Stimulated activated CD4-positive, alpha-beta T cell treated with anti-CD3 and anti-CD28 coated beads, Interleukin-2, amount 100 ng/mL, for 48 hours (primary cell): Measurements from ENCODE around the gene HIPK2.
"Not testable (repeated sequence)": the region's sequence is repeated elsewhere in the genome, so short reads cannot be mapped to it uniquely, and the experiment has no call there.

Source experiments
- DNase-seq, 2 donors: peaks; one replicate each; pipeline ENCODE4 v3.0.0-alpha.2; 2020

Gene HIPK2

DNA sequence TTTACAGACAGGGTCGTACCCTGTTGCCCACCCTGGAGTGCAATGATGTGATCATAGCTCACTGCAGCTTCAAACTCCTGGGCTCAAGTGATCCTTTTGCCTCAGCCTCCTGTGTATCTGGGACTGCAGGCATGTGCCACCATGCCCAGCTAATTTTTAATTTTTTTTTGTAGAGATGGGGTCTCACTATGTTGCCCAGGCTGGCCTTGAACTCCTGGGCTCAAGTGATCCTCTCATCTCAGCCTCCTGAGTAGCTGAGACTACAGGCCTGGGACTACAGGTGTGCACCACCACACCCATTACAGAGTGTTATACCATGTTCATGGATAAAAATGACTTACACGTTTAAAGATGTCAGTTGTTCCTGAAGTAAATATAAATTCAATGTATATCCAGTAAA is 166.2 kb downstream of the HIPK2 start:
- DNase-seq: not testable (repeated sequence)

- no peak for DNase-seq
These were observed 167.2 kb downstream of the HIPK2 start for GRCh38 chr7:139610595-139610994.

DNA sequence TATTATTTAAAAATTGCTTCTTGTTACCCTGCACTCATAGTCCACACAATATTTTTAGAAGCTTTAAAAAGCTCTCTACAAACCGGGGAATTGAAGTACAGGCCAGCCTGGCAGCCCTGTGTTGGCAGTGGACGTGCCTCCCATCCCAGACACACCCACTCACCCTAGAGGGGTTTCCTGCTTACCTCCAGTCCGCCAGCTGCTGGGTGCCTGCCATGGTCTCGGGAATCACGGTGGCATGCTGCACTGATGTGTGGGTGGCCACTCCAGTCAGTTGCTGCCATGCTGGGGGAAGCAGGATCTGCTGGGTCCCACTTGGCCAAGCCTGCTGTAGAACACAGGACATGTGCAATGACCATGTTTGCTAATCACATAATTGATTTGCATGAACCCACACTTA is 173.9 kb downstream of the HIPK2 start:
- DNase-seq: no peak

DNA sequence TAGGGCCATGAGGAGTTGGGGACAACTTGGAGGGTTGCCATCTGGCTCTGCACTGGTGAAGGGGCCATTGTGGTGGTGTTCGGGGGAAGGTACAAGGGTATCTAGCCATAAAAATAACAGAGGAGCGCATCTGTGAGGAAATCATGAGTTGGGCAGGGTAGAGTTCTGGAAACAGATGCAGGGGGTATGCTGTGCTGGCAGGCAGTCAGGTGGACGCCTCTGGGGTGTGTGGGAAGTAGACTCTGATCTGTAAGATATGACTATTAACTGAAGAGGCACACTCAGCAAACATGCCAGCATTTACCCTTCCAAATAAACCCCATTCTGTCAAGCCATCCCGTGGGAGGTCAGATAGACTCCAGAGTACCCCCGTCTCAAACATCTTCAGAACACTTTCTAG is 174.5 kb downstream of the HIPK2 start:
- DNase-seq: no peak

- DNase-seq: no peak
These were observed 175.6 kb downstream of the HIPK2 start for GRCh38 chr7:139602143-139602722.

- DNase-seq: no peak
These were observed 176.6 kb downstream of the HIPK2 start for GRCh38 chr7:139601176-139601575.

GRCh38 chr7:139600306-139600705 is 177.5 kb downstream of the HIPK2 start:
- DNase-seq: no peak

- DNase-seq: no peak
These were observed 179.2 kb downstream of the HIPK2 start for GRCh38 chr7:139598642-139599041.

GRCh38 chr7:139597028-139597427 is 180.8 kb downstream of the HIPK2 start:
- DNase-seq: no peak

DNA sequence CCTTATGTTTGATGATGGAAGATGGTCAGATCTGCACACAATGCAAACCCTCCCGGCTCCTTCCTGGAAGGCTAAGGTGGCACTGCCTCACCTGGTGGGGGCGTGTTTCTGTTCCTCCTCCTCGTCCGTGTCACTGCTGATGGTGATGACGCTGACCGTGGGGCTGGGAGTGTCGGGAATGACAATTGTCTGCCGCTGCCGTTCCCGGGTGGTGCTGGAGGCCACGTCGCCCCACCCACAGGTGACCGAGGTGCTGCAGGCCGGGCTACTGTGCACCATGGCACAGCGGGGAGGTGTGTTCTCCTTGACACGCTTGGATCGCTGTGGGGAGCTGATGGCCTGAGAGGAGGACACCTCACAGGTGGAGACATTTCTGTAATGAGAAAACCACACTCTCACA is 181.2 kb downstream of the HIPK2 start:
- DNase-seq: no peak

DNA sequence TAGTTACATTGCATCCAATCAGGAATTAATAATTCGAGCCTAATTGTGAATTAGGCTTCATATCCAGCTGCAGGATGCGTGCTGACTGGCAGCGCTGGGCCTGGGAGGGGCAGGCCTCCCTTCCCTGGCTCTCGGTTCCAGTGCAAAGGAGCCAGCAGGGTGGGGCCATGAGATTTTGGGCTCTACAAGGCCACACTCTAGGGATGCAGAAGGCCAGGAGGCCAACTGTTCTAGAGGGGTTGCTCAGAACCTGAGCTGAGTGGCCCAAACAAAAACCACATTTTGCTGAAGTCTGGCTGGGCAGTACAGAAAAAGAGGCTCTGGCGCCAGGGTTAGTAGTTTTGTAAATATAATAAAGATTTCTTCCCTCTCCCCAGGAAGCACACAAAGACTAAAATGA is 182.0 kb downstream of the HIPK2 start:
- no peak for DNase-seq

DNA sequence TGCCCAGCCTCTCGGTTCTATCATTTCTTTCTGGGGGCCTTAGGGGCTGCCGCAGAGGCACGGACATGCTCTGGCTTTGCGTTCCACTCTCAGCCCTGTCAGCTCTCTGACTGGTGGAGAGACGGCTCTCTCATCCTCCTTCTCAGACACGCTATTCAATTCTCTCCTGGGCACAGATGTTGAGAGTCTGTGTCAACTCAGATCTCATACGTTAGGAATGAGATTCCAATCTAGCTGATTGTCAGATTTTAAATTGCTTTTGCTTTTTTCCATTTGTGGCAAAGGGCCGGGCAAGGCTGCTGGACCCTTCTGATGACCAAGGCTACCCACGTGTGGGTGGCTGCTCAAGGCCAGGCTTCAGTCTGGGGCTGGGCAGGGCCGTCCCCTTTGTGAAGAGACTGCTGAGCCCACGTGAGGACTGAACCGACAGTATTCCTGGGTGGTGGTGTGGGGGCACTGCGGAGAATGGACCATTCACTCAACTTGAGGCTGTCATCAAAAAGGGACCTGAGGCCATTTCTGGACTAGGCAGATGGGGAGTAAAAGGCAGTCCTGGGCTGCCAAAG is 182.8 kb downstream of the HIPK2 start:
- DNase-seq: no peak

DNA sequence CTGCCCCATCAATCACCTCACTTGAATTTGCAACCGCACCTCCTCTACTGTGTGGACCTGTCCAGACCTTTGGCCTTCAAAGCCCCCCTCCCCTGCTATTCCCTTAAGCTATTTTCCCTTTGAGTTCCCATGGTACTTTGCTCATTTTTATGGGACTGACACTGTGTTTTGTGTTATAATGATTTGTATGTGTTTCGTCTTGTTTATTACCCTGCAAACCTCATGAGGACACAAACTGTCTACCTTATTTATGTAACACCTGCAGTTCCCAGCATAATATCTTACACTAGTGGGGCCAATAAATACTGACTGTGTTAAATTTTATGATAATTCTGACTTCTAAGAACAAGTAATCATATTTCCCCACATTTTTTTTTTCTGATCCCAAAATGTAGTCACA is 183.7 kb downstream of the HIPK2 start:
- no peak for DNase-seq

DNA sequence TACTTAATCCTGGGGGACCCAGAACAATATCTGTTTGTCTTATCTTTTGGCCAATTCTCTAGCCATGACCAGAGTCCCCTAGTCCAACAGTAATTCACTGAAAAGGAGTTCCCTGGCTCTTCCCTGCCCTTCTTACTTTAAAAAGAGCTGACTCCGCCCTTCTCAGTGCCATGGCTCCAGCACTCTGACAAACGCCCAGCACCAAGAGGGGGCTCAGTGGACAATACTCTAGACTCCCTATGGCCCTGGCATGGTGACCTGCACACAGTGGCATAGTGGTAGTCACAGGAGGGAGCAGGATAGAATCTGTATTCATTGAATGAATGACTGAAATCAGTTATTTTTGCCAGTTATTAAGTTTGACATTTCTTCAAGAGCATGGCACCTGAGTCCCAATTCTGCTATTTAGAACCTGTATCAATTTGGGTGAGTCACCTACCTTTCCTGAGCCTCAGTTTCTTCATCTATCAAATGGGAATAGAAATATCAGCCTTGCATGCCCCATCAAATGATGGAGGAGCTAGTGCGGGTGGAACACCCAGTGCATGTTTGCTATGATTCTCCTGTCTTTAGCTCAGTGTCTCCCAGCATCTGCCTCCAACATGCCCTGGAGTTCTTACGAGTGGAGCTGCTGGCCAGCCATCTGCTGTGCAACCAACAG is 184.9 kb downstream of the HIPK2 start:
- no peak for DNase-seq

DNA sequence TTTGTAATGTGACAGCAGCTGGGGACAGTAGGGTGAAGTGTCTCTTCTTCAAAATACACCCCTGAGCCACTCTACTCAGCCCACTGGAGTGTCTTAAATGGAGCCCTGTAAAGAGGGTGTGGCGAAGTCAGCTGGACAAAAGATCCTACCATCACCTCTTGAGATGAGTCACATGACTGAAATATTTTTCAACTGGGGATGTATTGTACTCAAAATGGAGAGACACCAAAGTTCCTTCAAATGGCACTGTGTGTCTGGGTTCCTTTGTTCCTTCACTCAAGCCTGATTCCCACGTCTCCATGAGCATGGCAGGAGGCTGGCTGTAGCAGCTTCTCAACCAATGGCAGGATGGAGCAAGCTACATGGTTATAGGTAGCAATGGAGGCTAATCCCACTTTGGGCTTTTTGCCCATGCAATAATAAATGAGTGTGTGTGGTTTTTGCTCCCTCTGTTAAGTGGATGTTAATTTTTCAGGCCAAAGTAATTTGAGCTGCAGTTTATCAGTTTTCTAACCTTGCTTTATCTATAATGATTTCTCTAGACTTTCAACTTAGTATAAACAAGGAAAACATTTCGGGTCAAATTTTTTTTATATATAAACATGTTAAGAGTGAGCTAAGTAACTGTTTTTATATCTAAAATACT is 186.1 kb downstream of the HIPK2 start:
- DNase-seq: no peak

GRCh38 chr7:139589474-139589873 is 188.3 kb downstream of the HIPK2 start:
- no peak for DNase-seq

DNA sequence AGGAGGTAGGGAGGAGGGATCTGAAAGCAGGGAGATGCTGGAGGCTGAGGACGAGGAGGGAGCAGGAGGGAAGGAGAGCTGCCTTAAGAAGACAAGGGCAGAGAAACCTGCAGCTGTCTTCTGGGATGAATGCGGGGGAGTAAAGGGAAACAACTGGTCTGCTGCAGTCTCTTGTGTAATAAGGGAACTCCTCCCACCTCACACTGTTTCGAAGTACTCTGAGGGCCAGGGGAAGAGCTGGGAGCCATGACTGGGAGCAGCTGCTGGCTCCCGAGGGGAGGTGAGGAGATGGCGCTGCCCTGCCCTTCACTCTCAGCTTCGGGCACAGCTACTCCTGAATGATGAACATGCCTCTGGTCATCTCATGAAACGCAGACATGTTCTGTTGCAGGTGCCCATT is 189.2 kb downstream of the HIPK2 start:
- DNase-seq: no peak

- DNase-seq: no peak
These were observed 190.3 kb downstream of the HIPK2 start for GRCh38 chr7:139587535-139587934.

DNA sequence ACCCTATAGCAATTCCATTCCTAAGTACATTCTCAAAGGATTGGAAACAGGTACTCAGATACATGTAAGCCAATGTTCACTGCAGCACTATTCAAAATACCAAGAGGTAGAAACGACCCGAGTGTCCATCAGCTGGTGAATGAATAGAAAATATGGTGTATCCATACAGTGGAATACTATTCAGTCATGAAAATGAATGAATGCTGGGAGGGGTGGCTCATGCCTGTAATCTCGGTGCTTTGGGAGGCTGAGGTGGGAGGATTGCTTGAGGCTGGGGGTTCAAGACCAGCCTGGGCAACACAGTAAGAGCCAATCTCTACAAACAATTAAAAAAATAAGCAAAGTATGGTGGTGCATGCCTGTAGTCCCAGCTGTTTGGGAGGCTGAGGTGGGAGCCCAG is 191.5 kb downstream of the HIPK2 start:
- DNase-seq: no peak

- no peak for DNase-seq
These were observed 192.8 kb downstream of the HIPK2 start for GRCh38 chr7:139585042-139585441.

GRCh38 chr7:139583826-139584553 is 193.8 kb downstream of the HIPK2 start:
- DNase-seq: no peak

DNA sequence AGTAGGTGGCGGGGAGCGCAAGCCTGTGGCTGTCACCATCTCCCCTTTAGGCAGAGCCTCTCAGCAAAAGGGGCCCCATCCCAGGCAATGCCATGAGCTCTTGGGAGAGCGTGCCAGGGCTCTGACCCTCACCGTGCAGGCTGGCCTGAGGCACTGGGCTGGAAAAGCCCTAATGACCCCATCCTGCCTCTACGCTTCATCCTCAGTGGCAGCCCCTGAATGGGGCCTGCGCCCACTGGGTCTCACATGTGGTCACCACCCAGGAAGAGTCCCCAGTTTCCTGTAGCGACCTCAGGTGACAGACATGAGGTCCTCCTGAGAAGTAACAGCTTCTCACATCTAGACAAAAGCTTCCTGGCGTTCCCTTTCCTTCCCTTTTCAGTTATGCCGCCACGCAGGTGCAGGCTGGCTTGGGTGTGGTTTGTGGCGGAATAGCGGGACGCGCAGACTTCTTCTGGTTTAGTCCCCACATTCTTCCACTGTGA is 195.1 kb downstream of the HIPK2 start:
- no peak for DNase-seq

GRCh38 chr7:139582130-139582650 is 195.6 kb downstream of the HIPK2 start:
- DNase-seq: no peak
